A172 (cell line): ENCODE results near the gene GAGE13. TPM values are rescaled to one million over a fixed set of nuclear protein-coding genes. Genes with fewer than 3 reads are reported as not detected.
"Not testable (repeated sequence)": the region's sequence is repeated elsewhere in the genome, so short reads cannot be mapped to it uniquely, and the experiment has no call there.

Experiments used
- DNase-seq: peaks from one replicate; pipeline ENCODE4 v3.0.0-alpha.2; 2015; ENCODE audit warnings: low spot score
- total RNA-seq: library from RNA; depleted of rRNA; stranded (reverse); fragments of >200 nt; shearing (Covaris generic); gene quantifications from 2 replicates; pipeline ENCODE4 v1.2.3, GENCODE V29; 2014; rRNA removed

The GAGE13 gene, protein sequence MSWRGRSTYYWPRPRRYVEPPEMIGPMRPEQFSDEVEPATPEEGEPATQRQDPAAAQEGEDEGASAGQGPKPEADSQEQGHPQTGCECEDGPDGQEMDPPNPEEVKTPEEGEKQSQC
- 6.7 TPM in 1 of 2 replicates, not detected in the other for total RNA-seq

DNA sequence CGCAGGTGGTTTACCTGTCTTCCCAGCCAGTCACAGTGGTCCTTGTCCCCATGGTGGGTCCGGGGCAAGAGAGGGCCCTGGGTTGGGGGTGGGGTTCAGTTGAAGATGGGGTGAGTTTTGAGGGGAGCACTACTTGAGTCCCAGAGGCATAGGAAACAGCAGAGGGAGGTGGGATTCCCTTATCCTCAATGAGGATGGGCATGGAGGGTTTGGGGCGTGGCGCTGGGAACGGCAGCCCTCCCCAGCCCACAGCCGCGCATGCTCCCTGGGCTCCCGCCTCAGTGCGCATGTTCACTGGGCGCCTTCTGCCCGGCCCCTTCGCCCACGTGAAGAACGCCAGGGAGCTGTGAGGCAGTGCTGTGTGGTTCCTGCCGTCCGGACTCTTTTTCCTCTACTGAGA is at the start of gene GAGE13:
Gene GAGE13, plus strand, starts transcription at position 301 of the 400 bp plus-strand sequence. CDS start 1,156 bp downstream, outside the sequence.
- DNase-seq, result not testable (repeated sequence)

DNA sequence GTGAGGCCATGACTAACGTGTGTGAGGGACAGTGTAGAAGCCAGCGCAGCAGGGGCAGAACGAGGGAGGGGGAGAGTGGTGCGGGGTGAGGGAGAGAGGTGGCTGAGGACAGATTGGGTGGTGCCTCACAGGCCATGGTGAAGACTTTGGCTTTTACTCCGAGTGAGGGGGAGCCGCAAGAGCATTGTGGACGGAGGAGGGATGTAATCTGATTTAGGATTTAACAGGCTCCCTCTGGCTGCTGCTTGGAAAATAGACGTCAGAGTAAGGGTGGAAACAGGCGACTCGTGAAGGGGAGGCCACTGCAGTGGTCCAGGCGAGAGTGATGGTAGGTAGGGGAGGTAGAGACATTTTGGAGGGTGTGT is 48.8 kb upstream of the GAGE13 start:
- DNase-seq, result peak; percentile 4

DNA sequence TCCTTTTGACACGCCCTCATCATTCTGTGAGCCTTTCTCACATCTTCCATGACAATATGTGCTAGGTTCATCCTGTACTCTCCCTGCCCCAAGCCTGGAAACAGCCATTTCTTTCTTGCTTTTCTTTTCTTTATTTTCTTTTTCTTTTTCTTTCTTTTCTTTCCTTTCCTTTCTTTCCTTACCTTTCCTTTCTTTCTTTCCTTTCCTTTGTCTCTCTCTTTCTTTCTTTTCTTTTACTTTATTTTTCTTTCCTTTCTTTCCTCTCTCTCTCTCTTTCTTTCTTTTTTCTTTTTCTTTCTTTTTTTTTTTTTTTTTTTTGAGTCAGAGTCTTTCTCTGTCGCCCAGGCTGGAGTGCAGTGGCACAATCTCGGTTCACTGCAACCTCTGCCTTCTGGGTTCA is 47.2 kb upstream of the GAGE13 start:
- DNase-seq, result no peak

- DNase-seq, result no peak
Measured at GRCh38 chrX:49286136-49286535, 45.2 kb upstream of the GAGE13 start.

GRCh38 chrX:49286581-49286980 is 44.8 kb upstream of the GAGE13 start:
- no peak for DNase-seq

DNA sequence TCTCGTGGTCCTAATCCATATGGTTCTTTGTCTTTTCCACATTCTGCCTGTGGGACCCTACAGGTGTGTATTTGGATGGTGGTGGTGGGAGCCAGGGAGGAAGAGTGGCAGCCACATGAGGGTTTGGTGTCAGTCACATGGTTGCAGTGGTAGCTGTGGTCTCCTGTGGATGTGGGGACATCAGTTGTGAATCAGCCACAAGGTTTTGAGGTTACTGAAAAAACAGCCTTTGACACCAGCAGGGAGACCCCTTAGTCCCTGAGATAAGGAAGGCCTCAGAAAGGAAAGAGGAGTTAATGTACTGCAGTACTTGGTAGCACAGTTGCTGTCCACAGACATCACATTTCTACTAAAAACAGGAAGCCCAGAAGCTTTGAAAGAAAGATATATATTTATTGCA is 43.7 kb upstream of the GAGE13 start:
- DNase-seq, result no peak

GRCh38 chrX:49290215-49290614 is 41.2 kb upstream of the GAGE13 start:
- no peak for DNase-seq

- DNase-seq, result peak; percentile 47
Measured at GRCh38 chrX:49291615-49292337, 39.6 kb upstream of the GAGE13 start.

DNA sequence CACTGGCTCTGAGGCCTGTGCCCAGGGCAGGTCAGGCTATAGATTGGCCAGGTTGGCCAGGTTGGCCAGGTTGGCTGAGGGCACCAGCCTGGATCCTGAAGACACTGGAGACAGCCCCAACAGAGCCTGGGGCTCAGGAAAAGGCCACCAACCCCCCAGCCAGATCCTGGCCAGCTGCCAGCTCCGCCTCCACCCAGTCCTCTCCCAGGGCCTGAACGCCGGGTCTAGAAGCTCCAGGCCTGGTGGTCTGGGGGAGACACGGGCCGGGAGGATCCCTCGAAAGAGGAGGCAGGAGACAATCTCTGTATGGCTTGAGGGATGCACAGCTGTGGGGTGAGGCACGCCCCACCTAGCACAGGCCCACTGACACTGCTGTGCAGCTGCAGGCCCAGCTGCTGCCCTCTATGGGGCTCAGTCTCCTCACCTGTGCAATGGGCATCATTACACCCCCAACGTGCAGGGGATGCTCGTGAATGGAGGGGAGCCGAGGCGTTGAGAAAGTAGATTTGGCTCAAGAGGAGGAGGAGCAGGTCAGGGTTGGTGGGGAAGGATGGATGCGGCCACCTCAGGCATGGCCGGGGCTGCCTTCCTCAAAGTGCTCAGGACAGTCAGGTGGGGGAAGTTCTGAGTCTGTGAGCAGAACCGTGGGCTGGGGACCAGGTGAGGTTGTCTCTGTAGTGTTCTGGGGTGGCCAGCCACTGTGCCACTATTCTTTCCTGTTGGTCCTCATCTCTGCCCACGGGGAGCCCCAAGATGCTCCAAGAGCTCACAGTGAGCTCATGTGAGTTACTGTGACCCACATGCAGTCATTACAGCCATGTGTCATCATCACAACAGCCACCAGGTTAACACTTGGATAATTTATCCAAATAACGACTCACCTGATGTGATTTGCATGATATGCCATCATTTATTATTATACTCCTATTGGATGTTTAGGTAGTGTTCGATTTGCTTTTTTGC is 38.7 kb upstream of the GAGE13 start:
- DNase-seq, result no peak

- DNase-seq, result not testable (repeated sequence)
Measured at GRCh38 chrX:49299293-49299692, 32.1 kb upstream of the GAGE13 start.

DNA sequence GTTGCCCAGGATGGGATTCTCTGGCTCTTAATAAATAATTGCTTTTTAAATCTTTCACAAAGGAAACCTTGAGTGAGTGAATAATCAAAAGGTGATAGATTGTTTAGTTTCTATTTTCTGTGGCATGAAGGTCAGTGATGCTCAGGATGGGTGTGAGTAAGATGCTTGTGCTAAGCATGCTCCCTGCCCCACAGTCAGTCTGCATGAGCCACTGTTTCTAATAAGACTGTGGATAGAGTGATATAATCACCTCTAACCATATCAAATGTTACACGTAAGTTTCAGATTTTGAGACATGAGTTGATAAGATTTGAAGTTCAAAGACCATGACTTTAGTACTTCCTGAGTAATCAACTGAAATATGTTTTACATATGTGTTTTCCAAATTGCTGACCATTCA is 30.7 kb upstream of the GAGE13 start:
- DNase-seq, result no peak

DNA sequence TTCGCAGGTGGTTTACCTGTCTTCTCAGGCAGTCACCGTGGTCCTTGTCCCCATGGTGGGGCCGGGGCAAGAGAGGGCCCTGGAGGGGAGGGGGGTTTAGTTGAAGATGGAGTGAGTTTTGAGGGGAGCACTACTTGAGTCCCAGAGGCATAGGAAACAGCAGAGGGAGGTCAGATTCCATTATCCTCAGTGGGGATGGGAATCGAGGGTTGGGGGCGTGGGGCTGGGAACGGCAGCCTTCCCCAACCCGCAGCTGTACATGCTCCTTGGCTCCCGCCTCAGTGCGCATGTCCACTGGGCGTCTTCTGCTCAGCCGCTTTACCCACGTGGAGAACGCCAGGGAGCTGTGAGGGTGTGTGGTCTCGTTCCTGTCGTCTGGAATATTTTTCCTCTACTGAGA is 28.0 kb upstream of the GAGE13 start, which contains the start of gene GAGE10:
Gene GAGE10, plus strand, starts transcription at position 301 of the 400 bp plus-strand sequence. CDS start 1,214 bp downstream, outside the sequence.
- no peak for DNase-seq

- DNase-seq, result not testable (repeated sequence)
Measured at GRCh38 chrX:49307775-49308174, 23.6 kb upstream of the GAGE13 start.

- no peak for DNase-seq
Measured at GRCh38 chrX:49308604-49309269, 22.6 kb upstream of the GAGE13 start.

DNA sequence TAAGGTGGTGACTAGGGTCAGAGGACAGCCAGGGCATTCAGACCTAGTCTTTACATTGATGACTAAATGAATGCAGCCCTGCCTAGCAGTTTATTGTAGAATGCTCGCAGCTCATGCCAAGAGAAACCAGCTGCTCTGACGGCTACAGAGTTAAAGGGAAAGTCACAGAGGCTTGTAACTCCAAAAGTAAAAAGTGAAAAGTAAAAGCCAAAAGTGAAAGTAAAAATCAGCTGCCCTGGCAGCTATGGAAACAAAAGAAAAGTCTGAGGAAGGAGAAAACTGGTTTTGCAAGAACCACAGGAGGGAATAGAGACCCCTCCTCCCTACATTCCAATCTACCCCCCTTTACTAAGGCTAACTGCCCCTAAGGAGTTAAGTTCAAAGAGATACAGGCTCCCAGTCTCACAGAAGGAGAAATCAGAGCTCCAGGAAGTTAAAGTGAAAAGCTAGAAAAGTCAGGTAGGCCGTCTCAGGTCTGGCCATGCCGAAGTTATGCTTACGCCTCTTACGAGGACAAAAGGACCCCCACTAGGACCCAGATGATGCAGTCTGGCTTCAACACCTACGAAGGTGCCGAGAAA is 21.9 kb upstream of the GAGE13 start:
- DNase-seq, result peak; percentile 1

DNA sequence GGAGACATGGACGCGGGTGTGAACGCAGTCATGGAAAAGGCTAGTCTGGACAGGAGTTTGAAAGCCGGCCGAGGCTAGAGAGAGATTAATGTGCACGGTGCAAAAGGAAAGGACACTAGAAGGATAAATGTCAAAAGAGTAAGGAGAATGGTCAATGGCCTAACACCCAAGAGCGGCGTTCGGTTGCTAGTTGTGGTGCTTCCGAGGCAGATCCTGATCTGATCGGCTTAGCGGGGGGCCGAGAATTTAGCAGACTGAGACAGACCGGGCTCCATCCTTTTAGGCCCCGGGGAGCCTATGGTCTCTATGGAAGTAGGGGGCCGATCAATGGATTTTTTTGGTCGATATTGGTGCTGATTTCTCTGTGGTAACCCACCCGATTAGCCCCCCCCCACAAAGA is 21.0 kb upstream of the GAGE13 start:
- DNase-seq, result no peak

DNA sequence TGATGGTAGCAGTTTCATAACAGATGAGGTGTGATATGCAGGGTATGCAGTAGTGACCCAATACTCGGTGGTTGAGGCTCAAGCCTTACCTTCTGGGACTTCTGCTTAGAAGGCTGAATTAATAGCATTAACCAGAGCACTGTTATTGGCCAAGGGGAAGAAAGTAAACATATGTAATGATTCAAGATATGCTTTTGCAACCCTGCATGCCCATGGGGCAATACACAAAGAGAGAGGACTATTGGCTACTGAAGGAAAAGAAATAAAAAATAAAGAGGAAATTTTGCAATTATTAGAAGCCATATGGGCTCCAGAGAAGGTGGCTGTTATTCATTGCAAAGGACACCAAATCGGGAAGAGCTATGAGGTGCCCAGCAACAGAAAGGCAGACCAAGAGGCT is 19.2 kb upstream of the GAGE13 start:
- DNase-seq, result no peak

GRCh38 chrX:49316085-49316484 is 15.3 kb upstream of the GAGE13 start:
- no peak for DNase-seq

- DNase-seq, result not testable (repeated sequence)
Measured at GRCh38 chrX:49321737-49322136, 9.6 kb upstream of the GAGE13 start, which contains the start of gene GAGE12J. Gene GAGE12J, plus strand, starts transcription at chrX:49322037. Its CDS starts 1,157 bp downstream, at chrX:49323194.

GRCh38 chrX:49322266-49322665 is 9.1 kb upstream of the GAGE13 start:
- DNase-seq, result not testable (repeated sequence)

- not testable (repeated sequence) for DNase-seq
Measured at GRCh38 chrX:49323735-49324134, 7.6 kb upstream of the GAGE13 start.
